Spleen (tissue), 3 donors: ENCODE measurements around the gene HS6ST2.

ENCODE experiments used
- POLR2A ChIP-seq, 3 donors: fragments of 450-650 bp; IDR thresholded peaks; one replicate each; pipeline ENCODE4 v1.5.1; 2017; ENCODE audit warnings: antibody characterized with exemption in 3 of 3, mild to moderate bottlenecking in 1 of 3
- POLR2AphosphoS5 ChIP-seq, 3 donors: sonication (generic); formaldehyde crosslinking; IDR thresholded peaks; one replicate each; pipeline ENCODE4 v1.5.1; 2017; ENCODE audit warnings: antibody characterized with exemption in 3 of 3

DNA sequence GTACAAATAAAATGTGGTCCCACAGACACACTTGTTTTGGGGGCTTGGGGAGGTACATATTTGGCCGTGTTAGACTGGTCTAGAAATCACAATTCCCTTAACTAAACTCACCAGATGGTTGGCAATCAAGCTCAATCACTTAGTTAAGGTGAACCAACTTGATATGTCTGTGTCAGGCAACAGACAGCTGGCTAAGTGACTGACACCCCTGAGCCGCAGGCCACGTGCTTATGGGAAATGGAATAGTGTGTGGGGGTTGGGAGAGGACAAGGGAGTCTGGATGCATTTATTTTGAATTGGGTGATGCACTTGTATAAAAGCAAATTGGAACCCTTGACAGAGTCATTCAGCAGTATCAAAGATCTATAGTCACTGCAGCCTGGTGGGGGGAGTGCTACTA, 209.0 kb downstream of the HS6ST2 start:
- TF ChIP-seq POLR2AphosphoS5 (IDR thresholded peaks at IDR 0.05) (no peak), POLR2A (IDR thresholded peaks at IDR 0.05) (no peak)
